SH-SY5Y (cell line): ENCODE data around the gene IKZF2.

Experiments used
- GATA2 ChIP-seq: IDR thresholded peaks from 2 replicates; pipeline ENCODE4 v1.6.1; 2011; ENCODE audit warnings: mild to moderate bottlenecking, low read depth, low read length
- GATA3 ChIP-seq: IDR thresholded peaks from 2 replicates; pipeline ENCODE4 v1.6.1; 2011; ENCODE audit warnings: low read depth, mild to moderate bottlenecking, low read length, moderate library complexity

DNA sequence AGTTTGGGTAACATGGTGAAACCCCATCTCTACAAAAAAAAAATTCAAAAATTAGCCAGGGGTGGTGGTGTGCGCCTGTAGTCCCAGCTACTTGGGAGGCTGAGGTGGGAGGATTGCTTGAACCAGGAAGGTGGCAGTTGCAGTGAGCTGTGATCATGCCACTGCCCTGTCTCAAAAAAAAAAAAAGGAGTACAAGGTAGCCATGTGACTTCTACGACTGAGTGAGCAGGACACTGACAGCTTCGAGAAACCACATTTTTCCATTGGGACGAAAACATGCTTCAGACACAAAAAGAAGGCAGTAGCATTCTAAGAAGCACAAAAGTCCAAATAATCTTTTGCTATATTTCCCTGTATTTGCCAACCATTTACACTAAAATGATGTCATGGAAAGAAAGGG lies 19.7 kb upstream of the IKZF2 start:
- TF ChIP-seq GATA2 (no peak), GATA3 (no peak)
